ENCODE measurements around the gene PIGU.

DNA sequence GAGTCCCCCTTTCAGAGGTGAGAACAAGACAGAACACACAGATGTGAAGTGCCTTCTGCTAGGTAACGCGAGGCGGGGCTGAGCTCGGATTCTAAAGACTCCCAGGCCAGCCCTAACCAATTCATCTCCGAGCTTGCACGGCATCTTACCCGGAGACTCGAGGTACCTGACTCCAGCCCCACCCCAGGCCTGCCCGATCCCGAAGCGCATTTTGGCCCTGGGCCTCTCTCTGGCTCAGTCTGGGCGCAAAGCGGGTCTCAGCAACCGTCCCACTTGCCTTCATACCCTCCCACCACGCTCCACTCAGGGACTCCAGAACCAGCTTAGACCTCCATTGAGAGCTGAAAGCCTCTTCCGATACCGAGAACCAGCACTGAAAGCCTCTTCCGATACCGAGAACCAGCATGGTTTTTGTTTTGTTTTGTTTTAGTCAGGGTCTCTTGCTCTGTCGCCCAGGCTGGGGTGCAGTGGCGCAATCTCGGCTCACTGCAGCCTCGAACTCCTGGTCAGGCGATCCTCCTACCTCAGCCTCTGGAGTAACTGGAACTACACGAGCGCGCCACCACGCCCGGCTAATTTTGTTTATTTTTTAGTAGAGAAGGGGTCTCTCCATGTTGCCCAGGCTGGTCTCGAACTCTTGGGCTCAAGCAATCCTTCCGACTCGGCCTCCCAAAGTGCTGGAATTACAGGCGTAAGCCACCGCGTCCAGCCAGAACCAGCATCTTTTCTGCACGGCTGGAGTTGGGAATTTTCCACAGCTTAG, 161.2 kb downstream of the PIGU start:
- TF ChIP-seq CTCF (IDR thresholded peaks at IDR 0.05; ENCODE audit: low read depth, low read length) = no peak
- peak; percentile 18 for TF ChIP-seq POLR2A (IDR thresholded peaks at IDR 0.05; ENCODE audit: extremely low read depth, insufficient read length)
